MM.1S (cell line): ENCODE data around the gene ARAP2.

Source experiments
- DNase-seq: peaks from one replicate; pipeline ENCODE4 v3.0.0-alpha.2; 2015
- H2AFZ ChIP-seq: fragments of 300-600 bp; sonication (generic); 2 replicates; pipeline ENCODE4 v1.6.0; 2016; ENCODE audit warnings: antibody characterized with exemption, low read length
- H3F3A ChIP-seq: fragments of 300-600 bp; sonication (generic); 2 replicates; pipeline ENCODE4 v1.6.1; 2016; ENCODE audit warnings: mild to moderate bottlenecking, antibody characterized with exemption, low read length, moderate library complexity, mixed read lengths; ENCODE audit not compliant: insufficient read depth
- H3K27ac ChIP-seq: fragments of 300-600 bp; sonication (generic); 2 replicates; pipeline ENCODE4 v1.5.1; 2016; ENCODE audit warnings: mild to moderate bottlenecking, low read length
- H3K27me3 ChIP-seq: fragments of 300-600 bp; sonication (generic); replicated peaks from 2 replicates; pipeline ENCODE4 v1.6.0; 2016; ENCODE audit warnings: low read length; ENCODE audit not compliant: insufficient read depth
- H3K36me3 ChIP-seq: fragments of 300-600 bp; sonication (generic); replicated peaks from 2 replicates; pipeline ENCODE4 v1.6.1; 2016; ENCODE audit warnings: mild to moderate bottlenecking, low read length, mixed read lengths; ENCODE audit not compliant: insufficient read depth
- H3K4me1 ChIP-seq: fragments of 300-600 bp; sonication (generic); 2 replicates; pipeline ENCODE4 v1.6.1; 2016; ENCODE audit warnings: low read length, mixed read lengths
- H3K4me2 ChIP-seq: fragments of 300-600 bp; sonication (generic); 2 replicates; pipeline ENCODE4 v1.6.0; 2016; ENCODE audit warnings: low read depth, low read length
- H3K4me3 ChIP-seq: fragments of 300-600 bp; sonication (generic); 2 replicates; pipeline ENCODE4 v1.5.1; 2016; ENCODE audit warnings: low read length, mixed read lengths
- H3K79me2 ChIP-seq: fragments of 300-600 bp; sonication (generic); 2 replicates; pipeline ENCODE4 v1.6.1; 2016; ENCODE audit warnings: mixed run types, low read length, mixed read lengths
- H3K9ac ChIP-seq: fragments of 300-600 bp; sonication (generic); 2 replicates; pipeline ENCODE4 v1.6.1; 2016; ENCODE audit warnings: low read length, mixed read lengths
- H3K9me2 ChIP-seq: fragments of 300-600 bp; sonication (generic); replicated peaks from 2 replicates; pipeline ENCODE4 v1.6.1; 2016; ENCODE audit warnings: mild to moderate bottlenecking, low read length, mixed read lengths; ENCODE audit not compliant: insufficient read depth
- H3K9me3 ChIP-seq: fragments of 300-600 bp; sonication (generic); replicated peaks from 2 replicates; pipeline ENCODE4 v1.6.1; 2016; ENCODE audit warnings: mild to moderate bottlenecking, low read length, mixed read lengths; ENCODE audit not compliant: insufficient read depth
- H4K20me1 ChIP-seq: fragments of 300-600 bp; sonication (generic); 2 replicates; pipeline ENCODE4 v1.6.1; 2016; ENCODE audit warnings: mild to moderate bottlenecking, low read length, moderate library complexity, mixed read lengths; ENCODE audit not compliant: insufficient read depth
- CTCF ChIP-seq: fragments of 300-600 bp; sonication (generic); IDR thresholded peaks from 2 replicates; pipeline ENCODE4 v1.5.1; 2016; ENCODE audit warnings: antibody characterized with exemption, low read length, mixed read lengths
- EZH2 ChIP-seq: fragments of 300-600 bp; sonication (generic); optimal IDR thresholded peaks from 2 replicates; pipeline ENCODE3; 2017; ENCODE audit warnings: low read depth, mild to moderate bottlenecking, antibody characterized with exemption, low read length, mixed read lengths
- EZH2phosphoT487 ChIP-seq: fragments of 300-600 bp; sonication (generic); IDR thresholded peaks from 2 replicates; pipeline ENCODE4 v1.6.1; 2018; ENCODE audit warnings: antibody characterized with exemption, low read length

The ARAP2 gene

GRCh38 chr4:36280555-36280954, 36.2 kb upstream of the ARAP2 start:
- TF ChIP-seq CTCF (no peak), EZH2phosphoT487 (no peak)
- no peaks in the 10 kb centered on the region for H3F3A ChIP-seq
- H3K36me3 ChIP-seq: no peaks in the 10 kb centered on the region
- H4K20me1 ChIP-seq: no peaks in the 10 kb centered on the region
- H3K4me1 ChIP-seq: no peaks in the 10 kb centered on the region
- H3K4me3 ChIP-seq: no peak overlapping the region
- H3K9ac ChIP-seq: no peak overlapping the region
- H3K27me3 ChIP-seq: no peaks in the 10 kb centered on the region
- H3K9me3 ChIP-seq: no peaks in the 10 kb centered on the region
- no peaks in the 10 kb centered on the region for H3K9me2 ChIP-seq
- H3K4me2 ChIP-seq: no peak overlapping the region
- H3K79me2 ChIP-seq: no peaks in the 10 kb centered on the region
- no peak for DNase-seq
- no peak overlapping the region for H2AFZ ChIP-seq
- no peak overlapping the region for H3K27ac ChIP-seq

GRCh38 chr4:36278789-36279188, 34.5 kb upstream of the ARAP2 start:
- Histone ChIP-seq H3K4me1 (no peaks in the 10 kb centered on the region), H3K4me2 (no peak overlapping the region), H2AFZ (no peak overlapping the region)

GRCh38 chr4:36277533-36277932, 33.2 kb upstream of the ARAP2 start:
- TF ChIP-seq CTCF: no peak
- no peak for TF ChIP-seq EZH2
- no peak for TF ChIP-seq EZH2phosphoT487
- H3K79me2 ChIP-seq: no peaks in the 10 kb centered on the region
- no peaks in the 10 kb centered on the region for H3K27me3 ChIP-seq
- H2AFZ ChIP-seq: no peak overlapping the region
- H3K9me2 ChIP-seq: no peaks in the 10 kb centered on the region
- H3K9me3 ChIP-seq: no peaks in the 10 kb centered on the region
- no peak overlapping the region for H3K4me3 ChIP-seq
- DNase-seq: no peak
- H3K36me3 ChIP-seq: no peaks in the 10 kb centered on the region
- H3K4me1 ChIP-seq: no peaks in the 10 kb centered on the region
- no peaks in the 10 kb centered on the region for H4K20me1 ChIP-seq
- H3K4me2 ChIP-seq: no peak overlapping the region
- H3F3A ChIP-seq: no peaks in the 10 kb centered on the region
- no peak overlapping the region for H3K9ac ChIP-seq
- no peak overlapping the region for H3K27ac ChIP-seq

More at GRCh38 chr4:36278789-36279188, 34.5 kb upstream of the ARAP2 start:
- Histone ChIP-seq H3K27me3 (no peaks in the 10 kb centered on the region), H3F3A (no peaks in the 10 kb centered on the region), H3K9ac (no peak overlapping the region), H4K20me1 (no peaks in the 10 kb centered on the region), H3K4me3 (no peak overlapping the region), H3K9me2 (no peaks in the 10 kb centered on the region), H3K36me3 (no peaks in the 10 kb centered on the region), H3K79me2 (no peaks in the 10 kb centered on the region), H3K27ac (no peak overlapping the region), H3K9me3 (no peaks in the 10 kb centered on the region)
- no peak for DNase-seq
- TF ChIP-seq EZH2phosphoT487 (no peak), EZH2 (no peak), CTCF (no peak)

GRCh38 chr4:36274158-36274557, 29.8 kb upstream of the ARAP2 start:
- DNase-seq: no peak
- Histone ChIP-seq H3K27me3 (no peaks in the 10 kb centered on the region), H2AFZ (no peak overlapping the region), H3K79me2 (no peaks in the 10 kb centered on the region), H3F3A (no peaks in the 10 kb centered on the region), H3K9me3 (no peaks in the 10 kb centered on the region), H3K4me2 (no peak overlapping the region), H3K4me1 (no peaks in the 10 kb centered on the region), H3K9ac (no peak overlapping the region), H4K20me1 (no peaks in the 10 kb centered on the region), H3K9me2 (no peaks in the 10 kb centered on the region), H3K36me3 (no peaks in the 10 kb centered on the region), H3K27ac (no peak overlapping the region), H3K4me3 (no peak overlapping the region)
- TF ChIP-seq EZH2 (no peak), EZH2phosphoT487 (no peak), CTCF (no peak)
